ENCODE data around the gene NOL4L.

Gene NOL4L

GRCh38 chr20:32574296-32575226 is 10.6 kb downstream of the NOL4L start:
- no peak for DNase-seq

- no peak for DNase-seq
These were observed 11.8 kb downstream of the NOL4L start for GRCh38 chr20:32573167-32573851.

DNA sequence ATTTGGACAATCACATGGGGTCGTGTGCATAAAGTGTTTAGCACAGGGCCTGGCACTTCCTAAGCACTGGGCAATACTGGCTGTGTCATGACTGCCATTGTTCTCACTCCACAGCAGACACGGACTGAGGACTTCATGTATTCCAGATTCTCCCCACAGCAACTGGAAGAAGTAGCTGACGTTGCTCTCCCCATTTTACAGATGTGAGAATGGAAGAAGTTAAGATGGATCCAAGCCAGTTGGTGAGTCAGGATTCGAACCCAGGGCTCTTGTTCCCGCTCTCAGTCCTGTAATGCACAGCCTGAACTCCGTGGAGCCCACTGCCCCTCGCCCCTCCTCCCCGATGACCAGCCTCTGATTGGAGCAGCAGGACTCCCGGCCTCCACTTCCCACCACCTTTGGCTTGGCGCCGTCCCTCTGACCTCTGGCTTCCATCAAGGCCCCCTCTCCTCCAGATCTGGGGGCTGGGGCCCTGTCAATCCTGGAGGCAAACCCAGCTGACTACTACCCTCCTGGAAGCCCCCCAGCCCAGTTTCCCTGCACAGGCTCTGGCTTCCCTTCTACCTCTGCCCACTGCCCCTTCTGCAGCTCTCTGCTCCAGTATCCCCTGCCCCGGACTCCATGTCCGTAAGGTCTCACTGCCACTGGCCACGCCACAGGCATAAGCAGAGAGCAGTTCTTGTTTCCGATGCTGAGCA is 12.7 kb downstream of the NOL4L start:
- no peak for DNase-seq

- no peak for DNase-seq
These were observed 13.6 kb downstream of the NOL4L start for GRCh38 chr20:32571566-32571965.

- no peak for DNase-seq
These were observed 14.5 kb downstream of the NOL4L start for GRCh38 chr20:32570401-32571190.

- DNase-seq, result no peak
These were observed 15.5 kb downstream of the NOL4L start for GRCh38 chr20:32569380-32570305.

DNA sequence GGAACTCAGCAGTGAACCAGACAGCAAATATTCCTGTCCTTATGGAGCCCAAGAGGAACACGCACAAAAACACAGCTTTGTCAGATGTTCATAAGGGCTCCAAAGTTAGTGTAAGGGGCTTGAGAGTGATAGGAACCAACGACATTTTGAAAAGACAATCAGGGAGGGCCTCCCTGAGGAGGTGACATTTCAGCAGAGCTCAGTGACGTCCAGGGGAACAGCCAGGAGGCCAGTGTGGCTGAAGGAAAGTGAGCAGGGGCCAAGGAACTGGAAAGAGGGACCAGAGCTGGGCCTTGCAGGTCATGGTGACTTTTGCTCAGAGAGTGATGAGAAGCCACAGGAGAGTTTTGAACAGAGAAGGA is 16.1 kb downstream of the NOL4L start:
- DNase-seq, result no peak

GRCh38 chr20:32567384-32568178 is 17.6 kb downstream of the NOL4L start:
- no peak for DNase-seq

DNA sequence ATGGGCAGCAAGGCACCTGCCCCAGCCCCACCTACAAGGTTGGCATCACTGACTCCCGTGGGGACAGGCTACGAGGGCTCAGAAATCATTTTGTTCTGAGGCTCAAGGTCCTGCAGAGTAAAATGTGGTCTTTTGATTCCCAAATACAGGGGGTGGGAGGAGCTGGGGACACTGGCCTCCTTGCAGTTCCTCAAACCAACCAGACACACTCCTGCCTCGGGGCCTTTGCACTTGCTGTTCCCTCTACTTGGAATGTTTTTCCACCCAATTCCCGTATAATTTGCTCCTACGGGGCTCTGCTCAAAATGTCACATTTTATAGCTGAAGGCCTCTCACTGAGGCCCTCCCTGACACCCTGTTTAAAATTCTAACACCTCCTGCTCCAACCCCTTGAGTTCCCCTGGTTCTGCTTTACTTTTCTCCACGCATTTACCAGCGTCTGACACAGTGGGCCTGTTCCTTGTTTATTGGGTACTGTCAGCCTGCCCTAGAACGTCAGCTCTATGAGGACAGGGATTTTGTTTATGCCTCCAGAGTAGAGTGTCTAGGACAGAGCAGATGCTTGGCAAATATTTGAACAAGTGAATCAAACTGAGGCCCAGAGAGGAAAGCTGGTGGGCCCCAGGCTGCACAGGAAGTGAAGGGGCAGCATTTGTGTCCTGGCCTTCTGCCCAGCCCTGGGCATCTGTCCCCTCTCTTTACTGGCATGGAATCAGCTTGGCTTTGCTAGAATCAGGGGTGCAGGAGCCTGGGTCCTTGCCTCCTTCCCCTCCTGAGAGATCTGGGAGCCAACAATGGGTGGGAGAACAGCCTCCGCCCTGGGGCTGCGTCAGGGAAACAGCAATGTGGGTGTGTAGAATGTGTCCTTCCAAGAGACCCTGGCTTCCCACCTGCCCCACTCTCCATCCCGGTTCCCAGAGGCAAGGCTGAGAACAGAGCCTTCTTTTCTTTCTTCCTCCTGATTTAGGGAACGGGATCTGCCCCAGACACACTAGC is 18.5 kb downstream of the NOL4L start:
- no peak for DNase-seq

DNA sequence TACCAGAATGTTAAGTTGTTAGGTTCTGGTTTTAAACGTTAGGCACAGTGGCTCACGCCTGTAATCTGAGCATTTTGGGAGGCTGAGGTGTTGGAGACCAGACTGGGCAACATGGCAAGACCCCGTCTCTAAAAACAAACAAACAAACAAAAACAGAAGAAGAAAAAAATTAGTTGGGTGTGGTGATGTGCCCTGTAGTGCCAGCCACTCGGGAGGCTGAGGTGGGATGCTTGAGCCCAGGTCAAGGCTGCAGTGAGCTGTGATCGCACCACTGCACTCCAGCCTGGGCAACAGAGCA is 19.4 kb downstream of the NOL4L start:
- no peak for DNase-seq

DNA sequence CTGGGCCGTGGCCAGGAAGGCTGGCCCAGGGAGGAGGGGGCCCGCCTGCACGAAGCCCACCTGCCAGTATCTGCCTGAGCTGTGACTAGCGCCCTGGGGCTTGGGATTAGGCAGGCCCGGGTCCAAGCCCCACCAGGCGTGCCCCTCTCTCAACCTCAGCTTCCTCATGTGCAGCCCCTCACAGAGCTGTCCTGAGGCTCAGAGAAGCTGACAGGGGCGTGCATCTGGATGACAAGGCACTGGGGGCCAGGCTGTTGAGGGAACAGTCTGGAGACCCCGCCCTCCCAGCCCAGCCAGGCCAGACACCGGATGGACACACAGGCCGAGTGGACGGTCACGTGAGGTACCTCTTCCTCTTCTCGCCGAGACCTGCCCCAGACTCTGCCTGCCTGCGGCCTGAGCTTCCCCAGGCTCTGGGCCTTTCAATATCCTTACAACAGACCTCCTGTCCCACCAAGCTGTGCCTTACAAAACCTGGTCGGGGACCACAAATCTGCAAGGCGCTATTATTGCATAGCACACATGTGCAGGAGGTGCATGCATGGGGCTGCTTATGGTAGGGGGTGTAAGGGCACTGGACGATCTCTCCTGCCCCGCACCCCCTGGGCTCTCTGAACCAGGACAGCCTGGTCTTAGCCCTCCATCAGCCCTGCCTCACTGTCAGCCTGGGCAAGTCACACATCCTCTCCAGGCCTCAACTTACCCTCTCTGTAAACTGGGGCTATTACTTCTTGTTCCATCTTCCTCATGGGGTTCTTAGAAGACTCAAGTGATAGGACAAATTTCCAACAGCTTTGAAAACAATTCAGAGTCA is 20.0 kb downstream of the NOL4L start:
- no peak for DNase-seq

GRCh38 chr20:32564440-32564839 is 20.7 kb downstream of the NOL4L start:
- DNase-seq, result no peak

DNA sequence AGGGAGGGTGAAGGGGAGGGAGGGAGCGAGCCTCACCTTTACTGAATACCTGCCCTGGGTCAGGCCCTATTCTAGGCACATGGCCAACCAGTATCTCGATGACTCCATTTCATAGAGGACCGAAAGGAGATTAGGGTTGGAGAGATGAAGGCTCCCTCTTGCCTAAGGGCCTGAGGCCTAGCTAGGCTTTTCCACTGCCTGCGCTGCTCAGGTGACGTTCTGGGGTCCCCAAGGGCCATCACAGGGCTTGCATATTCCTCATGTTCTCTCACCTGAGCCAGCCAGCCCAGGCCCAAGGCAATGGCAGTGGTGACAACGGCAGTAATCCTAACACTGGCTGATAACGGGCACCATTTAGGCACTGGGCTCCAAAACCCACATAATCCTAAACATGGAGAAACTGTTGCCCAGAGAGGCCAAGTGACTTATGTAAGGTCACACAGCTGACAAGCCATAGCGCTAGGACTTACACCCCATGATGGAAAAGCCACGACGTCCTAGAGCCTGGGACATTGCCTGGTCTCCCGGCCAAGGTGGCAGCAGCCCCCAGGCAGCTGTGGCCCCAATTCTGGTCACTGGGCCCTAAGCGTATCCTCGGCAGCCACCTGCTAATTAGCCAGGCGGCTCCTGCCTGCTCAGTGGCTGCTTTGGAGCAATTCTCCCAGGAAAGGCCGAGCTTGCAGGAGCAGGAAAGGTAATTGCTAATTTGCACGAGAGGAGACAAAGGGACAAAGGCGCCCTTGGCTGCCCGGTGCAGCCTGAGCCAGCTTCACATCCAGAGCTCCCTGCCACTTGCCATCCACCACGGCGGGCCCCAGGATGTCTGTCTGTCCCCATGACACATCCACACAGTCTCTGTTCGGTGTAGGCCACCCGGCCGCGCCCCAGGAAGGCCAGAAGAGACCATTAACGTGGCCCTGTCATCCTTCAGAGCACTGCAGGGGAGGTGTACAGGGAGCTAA is 21.5 kb downstream of the NOL4L start:
- no peak for DNase-seq

DNA sequence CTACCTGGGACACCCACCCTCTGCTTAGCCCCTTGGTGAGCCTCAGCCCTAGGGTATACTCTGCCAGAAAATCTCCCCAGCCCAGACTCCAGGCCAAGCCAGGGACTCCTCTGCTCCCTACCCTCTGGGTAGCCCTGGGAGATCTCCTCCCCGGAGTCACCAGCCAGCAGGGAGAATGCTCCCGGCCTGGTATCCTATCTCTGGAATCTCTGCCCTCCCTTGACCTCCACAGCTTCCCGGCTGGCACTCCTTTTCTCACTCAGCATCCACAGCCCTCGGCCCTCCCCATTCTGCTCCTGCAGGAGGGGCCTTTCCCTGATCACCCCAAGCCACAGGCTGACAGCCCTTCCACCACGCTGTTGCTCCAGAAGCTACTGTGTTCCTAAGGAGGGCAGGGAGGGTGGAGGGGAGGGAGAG is 22.6 kb downstream of the NOL4L start:
- no peak for DNase-seq

DNA sequence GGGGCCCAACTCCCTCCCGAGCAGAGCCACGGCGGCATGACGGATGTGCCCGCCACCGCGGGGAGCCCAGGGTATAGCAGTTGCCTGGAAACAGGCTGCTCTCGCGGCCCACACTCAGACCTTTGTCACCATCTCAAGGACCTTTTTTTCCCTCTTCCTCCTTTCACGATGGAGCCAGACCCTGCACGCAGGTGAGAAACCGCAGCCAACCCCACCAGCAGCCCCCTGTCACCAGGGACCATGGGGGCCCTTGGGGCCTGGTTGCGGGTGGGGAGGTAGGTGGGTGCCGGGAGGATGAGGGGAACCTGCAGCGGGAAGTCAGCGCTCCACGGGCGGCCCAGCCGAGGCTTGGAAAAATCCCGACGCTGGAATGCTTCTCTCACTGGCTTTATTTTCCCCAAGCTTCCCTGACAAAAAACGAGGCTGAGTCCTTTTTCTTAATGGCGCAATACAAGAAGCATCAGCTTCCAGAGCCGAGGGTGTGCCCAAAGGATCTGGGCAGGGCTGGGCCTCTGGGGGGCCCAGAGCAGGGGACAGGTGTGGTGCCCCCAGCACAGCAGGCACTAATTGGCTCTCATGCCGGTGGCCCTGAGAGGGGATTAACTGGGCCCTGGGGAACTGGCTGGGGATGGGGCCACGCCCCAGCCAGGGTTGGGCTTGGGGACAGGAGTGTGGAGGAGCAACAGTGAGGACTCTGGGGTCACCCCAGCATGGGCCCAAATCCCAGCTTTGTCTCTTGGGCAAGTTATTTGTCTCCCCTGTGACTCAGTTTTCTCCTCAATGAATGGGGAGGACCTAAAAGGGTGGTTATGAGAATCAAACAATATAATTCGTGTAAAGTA is 23.9 kb downstream of the NOL4L start:
- DNase-seq, result no peak

DNA sequence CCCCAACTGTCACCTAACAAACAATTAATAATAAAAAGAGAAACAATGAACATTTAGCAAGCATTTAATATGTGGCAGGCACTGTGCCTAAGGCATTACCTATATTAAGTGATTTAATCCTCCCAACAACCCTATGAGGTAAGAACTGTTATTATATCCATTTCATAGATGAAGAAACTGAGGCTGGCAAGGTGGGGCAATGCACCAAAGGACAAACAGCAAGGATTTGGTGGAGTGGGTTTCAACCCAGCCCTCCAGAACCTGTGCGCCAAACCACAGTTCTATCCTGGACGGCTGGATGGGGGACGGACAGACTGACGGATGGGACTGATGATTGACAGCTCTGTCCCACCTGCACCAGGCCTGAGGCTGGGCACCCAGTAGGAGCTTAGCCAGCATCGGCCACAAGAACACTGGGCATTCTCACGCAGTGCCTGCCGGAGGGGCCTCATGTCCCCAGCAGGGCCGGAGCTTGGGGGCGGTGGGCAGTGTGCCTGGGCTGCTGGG is 24.6 kb downstream of the NOL4L start:
- DNase-seq, result no peak

Data from NCI-H1694 treated with DMSO at 0.1 percent for 48 hours (cell line).